SHP77 treated with DMSO at 0.1 percent for 48 hours (cell line): ENCODE results near the gene RTKN.
A peak's percentile ranks its signal among the peaks of the same experiment; 100 is the strongest.
"Not testable (repeated sequence)": the region's sequence is repeated elsewhere in the genome, so short reads cannot be mapped to it uniquely, and the experiment has no call there.

ENCODE experiments used
- DNase-seq: peaks from one replicate; lab custom pipeline; 2025; lab: John Stamatoyannopoulos, UW

Gene RTKN

GRCh38 chr2:74460187-74460586 is 18.4 kb upstream of the RTKN start:
- not testable (repeated sequence) for DNase-seq

GRCh38 chr2:74459503-74460118 is 17.9 kb upstream of the RTKN start:
- DNase-seq: not testable (repeated sequence)

GRCh38 chr2:74458938-74459363 is 17.2 kb upstream of the RTKN start:
- DNase-seq: no peak

DNA sequence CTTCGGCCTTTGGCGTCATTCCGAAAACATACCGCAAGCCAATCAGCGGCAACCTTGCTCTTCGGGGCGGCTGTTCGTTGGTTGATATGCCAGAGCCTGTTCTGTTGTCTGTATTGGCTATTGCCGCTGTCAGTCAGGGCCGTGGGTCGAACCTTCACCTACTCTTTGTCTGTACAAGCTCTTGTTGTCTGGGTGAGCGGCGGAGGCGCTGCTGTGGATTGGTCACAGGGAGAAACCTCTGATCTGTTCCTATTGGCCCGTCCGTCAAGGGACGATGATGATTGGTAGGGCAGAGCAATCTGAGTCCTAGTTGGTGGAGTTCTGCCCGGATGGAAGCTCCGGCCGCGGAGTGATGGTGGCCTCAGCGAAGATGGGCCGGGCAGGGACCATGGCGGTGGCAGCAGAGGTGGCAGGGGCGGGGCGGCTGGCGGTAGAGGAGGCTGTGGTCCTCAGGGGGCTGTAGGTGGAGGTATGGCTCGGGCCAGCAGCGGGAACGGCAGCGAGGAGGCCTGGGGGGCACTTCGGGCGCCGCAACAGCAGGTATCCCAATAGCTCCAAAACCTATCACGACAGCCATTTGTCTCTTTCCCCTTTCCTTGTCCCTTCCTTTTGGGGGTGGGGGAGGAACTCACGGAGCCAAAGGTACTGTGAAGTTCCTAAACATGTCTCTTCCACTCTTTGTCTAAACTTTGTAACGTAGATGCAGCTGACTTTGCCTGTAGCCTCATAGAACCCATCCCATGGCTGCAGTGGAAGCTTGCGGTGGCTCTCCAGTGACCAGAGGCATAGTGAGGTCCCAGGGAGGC is 16.6 kb upstream of the RTKN start, which contains the start of gene WBP1:
Gene WBP1 (plus strand): TSS at position 307 of the 806 bp plus-strand sequence. CDS start 165 bp downstream, at position 472.
- peak; percentile 99 for DNase-seq

- peak; percentile 58 for DNase-seq
Measured at GRCh38 chr2:74457549-74458131, 15.9 kb upstream of the RTKN start.

DNA sequence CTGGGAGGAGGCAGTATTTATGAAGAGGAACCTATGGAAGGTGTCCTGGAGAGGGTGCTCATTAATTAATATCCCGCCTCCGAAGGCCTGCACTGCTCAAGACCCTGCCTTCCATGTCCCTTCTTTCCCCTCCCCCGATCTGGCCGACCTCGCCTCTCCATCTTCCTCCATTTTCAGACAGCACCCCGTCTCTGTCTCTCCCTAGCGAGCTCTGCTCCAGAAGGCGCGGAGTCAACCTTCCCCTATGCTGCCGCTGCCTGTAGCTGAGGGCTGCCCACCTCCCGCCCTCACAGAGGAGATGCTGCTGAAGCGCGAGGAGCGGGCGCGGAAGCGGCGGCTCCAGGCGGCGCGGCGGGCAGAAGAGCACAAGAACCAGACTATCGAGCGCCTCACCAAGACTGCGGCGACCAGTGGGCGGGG is 15.4 kb upstream of the RTKN start:
- no peak for DNase-seq

GRCh38 chr2:74454654-74455511 is 13.1 kb upstream of the RTKN start, which contains the start of gene INO80B:
INO80B (plus strand) TSS chr2:74455087; CDS start chr2:74455117, 30 bp downstream.
- peak; percentile 89 for DNase-seq

GRCh38 chr2:74450570-74451190 is 8.9 kb upstream of the RTKN start:
- DNase-seq: no peak

GRCh38 chr2:74448771-74449170 is 7.0 kb upstream of the RTKN start:
- no peak for DNase-seq

DNA sequence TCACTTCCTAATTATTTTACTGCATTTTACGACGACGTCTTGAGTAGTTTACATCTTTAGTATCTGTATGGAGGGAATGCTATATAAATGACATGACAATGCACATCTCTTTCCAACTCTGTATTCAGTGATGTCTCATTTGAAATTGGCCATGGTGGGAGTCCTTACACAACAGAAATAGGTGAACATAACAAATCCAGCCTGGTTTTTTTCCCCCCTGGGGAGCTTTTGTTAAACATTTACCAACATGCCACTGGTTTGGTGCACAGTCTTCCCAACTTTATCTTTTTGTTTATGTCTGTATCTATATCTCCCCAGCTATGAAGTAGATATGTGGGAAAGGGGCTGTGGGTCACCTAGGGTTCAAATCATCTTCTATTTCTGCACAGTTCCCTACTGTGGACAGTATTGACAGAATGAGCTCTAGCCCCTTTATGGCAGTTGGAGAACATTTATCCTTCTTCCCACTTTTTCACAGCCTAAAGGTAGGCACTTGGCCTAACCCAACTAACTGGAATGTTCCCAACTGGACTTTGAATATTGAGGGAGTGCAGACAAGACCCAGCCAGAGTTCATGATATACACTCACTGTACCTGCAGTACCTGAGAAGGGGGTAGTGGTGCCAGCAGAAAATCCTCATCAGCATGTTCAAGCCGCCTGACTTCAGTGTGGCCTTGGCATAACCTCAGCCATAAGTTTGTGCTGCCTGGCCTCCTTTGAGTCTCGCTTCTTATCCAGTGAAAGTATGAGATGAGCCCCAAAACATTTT is 5.7 kb upstream of the RTKN start:
- no peak for DNase-seq

GRCh38 chr2:74444498-74445318 is 3.0 kb upstream of the RTKN start:
- no peak for DNase-seq

GRCh38 chr2:74442483-74443297 is 953 bp upstream of the RTKN start:
- not testable (repeated sequence) for DNase-seq

DNA sequence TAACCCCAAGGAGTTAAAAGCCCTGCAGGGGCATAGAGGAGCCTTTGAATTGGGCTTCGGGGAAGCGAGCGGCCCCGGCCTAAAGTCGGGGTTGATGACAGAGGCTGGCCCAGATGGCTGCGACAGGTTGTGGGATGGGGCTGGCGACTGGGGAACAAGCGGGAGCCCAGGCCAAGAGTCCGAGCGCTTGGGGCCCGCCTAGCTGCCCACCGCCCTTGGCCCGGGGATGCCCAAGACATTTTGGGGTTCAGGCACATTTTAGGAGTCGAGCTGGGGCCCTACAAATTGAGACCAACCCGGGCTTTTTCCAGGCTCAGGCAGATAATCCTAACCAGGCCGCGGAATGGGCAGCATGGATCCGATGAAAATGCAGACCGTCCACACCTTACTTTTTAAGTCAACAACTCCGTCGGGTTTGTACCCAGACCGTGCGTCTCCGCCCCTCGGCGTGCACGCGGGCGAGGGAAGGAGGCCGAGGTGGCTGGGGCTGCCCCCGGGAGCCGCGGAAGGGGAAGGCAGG is 507 bp downstream of the RTKN start:
- no peak for DNase-seq

DNA sequence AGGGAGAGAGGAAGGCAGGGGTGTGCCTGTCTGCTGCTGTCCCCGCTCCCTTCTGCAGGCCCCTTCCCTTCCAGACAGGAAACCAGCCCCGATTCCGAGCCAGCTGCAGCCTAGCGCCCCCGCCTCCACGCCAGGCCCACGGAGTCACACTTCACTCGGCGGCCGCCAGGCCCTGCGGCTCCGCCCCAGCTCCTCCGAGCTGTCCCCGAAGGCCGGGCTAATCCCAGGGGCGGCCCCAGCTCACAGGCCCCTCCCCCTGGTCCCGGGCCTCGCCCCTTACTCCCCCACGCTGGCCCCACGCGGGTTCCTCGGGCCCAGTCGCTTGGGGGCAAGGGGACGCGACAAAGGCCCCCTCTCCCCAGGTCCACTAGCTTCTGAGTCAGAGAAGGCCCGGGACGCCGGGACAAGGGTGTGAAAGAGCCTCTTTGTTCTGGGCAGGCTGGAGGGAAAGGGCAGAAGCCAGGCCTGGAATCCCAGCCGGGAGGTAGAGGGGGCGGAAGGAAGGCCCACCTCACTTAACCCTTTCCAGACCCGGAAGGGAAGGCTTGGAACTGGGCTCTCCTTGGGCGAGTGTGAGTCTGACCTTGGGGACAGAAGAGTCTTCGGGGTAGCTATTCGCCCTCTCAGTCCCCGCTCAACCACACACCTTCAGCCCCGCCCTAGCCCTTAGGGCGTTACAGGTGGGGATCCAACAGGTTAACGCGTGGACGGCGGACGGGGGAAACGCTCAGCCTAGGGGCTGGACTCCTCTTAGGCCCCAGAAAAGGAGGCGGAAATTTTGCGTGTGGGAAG is 1.2 kb downstream of the RTKN start:
- peak; percentile 61 for DNase-seq

DNA sequence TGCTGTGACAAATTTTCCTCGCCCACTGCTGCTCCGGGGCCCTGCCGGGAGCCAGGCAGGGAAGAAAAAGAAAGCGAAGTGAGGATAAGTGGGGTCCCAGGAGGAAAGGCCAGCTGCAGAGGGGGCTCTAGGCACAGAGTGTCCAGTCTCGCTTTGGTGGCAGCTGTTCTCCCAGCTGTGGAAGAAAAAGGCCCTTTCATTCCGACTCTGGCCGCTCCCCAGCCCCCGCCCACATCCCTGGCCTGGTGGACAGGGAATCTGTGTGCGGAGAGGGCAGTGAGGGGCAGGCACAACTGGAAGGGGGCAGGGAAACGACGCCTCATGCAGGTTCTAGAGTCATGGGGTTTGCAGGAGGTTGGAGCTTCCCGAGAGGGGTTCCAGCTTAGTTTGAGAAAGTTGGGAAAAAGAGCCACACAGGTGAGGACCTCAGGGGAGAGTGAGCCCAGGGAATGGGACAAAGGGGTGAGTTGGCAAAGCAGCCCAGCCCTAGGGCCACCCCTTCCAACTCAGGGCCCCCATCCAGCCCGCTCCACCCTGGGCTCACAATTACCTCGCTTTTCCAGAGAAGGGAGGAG is 1.8 kb downstream of the RTKN start:
- no peak for DNase-seq

DNA sequence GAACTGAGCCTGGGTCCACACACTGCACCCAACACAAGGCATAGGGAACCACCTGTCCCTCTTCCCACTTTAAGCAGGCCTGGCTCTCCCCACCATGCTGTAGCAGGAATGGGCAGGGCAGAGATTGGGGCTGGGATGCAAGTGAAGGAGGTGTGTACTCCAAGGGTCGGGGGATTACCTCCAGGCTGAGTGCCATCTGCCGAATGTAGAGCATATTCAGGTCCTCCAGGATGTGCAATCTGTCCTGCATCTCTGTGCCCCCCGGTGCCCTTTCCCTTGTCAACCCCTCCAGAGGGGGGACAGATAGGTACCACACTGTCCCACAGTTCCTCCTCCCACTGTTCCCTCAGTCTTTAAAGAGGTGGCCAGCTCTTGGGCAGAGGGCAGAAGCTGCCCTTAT is 2.4 kb downstream of the RTKN start:
- DNase-seq: no peak

DNA sequence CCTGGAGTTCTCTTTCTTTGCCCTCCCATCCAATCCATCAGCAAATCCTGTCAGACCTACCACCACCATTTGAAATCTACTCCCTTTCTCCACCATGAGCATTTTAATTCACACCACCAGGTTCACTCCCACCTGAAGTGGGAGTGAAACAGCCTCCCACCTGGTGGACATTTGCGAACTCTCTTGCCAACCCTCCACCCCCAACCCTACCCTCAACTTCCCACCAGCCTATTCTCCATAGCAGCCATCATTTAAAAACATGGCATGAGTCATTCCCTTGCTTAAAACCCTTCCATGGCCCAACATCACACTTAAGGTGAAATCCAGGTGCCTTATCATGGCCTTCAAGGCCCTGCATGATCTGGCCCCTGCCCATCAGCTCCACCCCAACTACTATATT is 3.5 kb downstream of the RTKN start:
- DNase-seq: no peak
